NCI-H748 (cell line): ENCODE measurements around the gene GJB1.

ENCODE experiments used
- DNase-seq: peaks from one replicate; lab custom pipeline; 2025; ENCODE audit not compliant: unreplicated experiment; lab: John Stamatoyannopoulos, UW

GJB1 gene

GRCh38 chrX:71214604-71215337, 8.3 kb upstream of the GJB1 start:
- DNase-seq, result no peak

GRCh38 chrX:71215338-71215912, 7.6 kb upstream of the GJB1 start:
- no peak for DNase-seq

- peak; percentile 93 for DNase-seq
Observed at GRCh38 chrX:71216485-71216884, 6.5 kb upstream of the GJB1 start.

- no peak for DNase-seq
Observed at GRCh38 chrX:71217298-71217697, 5.7 kb upstream of the GJB1 start.

GRCh38 chrX:71221145-71221544, 1.9 kb upstream of the GJB1 start:
- no peak for DNase-seq

DNA sequence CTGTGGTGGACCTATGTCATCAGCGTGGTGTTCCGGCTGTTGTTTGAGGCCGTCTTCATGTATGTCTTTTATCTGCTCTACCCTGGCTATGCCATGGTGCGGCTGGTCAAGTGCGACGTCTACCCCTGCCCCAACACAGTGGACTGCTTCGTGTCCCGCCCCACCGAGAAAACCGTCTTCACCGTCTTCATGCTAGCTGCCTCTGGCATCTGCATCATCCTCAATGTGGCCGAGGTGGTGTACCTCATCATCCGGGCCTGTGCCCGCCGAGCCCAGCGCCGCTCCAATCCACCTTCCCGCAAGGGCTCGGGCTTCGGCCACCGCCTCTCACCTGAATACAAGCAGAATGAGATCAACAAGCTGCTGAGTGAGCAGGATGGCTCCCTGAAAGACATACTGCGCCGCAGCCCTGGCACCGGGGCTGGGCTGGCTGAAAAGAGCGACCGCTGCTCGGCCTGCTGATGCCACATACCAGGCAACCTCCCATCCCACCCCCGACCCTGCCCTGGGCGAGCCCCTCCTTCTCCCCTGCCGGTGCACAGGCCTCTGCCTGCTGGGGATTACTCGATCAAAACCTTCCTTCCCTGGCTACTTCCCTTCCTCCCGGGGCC, 1.2 kb downstream of the GJB1 start:
- DNase-seq, result no peak

DNA sequence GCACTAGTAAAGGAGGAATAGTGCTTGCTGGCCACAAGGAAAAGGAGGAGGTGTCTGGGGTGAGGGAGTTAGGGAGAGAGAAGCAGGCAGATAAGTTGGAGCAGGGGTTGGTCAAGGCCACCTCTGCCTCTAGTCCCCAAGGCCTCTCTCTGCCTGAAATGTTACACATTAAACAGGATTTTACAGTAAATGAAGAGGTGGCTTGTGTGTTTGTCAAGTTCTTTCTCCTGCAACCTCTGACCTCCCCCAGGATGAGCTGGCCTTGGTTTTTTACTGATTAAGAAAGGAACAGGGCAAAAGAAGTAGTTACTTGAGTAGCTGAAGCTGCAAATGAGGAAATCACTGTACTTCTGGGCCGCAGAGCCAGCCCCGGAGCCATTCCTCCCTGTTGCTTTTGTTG, 2.0 kb downstream of the GJB1 start:
- DNase-seq, result no peak

- no peak for DNase-seq
Observed at GRCh38 chrX:71225676-71226075, 2.7 kb downstream of the GJB1 start.

DNA sequence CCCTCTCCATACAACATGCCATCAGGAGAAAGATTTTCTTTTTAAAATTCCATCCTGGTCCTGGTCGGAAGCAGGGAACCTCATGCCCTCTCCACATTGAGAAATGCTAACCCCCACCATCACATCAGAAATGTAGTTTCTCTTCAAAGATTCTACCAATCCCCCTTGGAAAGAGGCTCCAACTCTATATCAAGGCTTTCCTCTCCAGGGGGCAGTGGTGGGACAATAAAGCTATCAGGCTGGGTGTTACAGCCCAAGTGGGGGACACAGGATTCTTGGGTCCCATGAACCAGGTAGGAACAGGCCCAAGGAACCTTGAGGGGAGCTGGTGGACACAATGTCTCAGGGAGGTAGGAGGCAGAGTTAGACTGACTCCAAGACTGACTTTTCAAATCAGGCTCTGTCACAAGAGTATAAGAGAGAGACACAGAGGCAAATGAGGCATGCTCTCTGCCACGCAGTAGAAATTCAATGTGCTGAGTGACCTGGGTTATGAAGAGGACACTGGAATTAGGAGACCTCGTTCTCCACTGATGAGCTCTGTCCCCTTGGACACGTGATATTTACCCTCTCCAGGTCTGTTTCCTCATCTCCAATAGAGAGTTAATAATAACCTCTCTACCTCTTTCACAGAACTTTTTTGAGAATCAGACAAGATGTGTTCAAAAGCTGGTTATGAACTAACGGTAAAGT, 4.5 kb downstream of the GJB1 start:
- DNase-seq, result no peak

- no peak for DNase-seq
Observed at GRCh38 chrX:71228063-71228642, 5.1 kb downstream of the GJB1 start.

GRCh38 chrX:71235482-71235881, 12.5 kb downstream of the GJB1 start:
- DNase-seq, result no peak

- DNase-seq, result no peak
Observed at GRCh38 chrX:71236836-71237235, 13.8 kb downstream of the GJB1 start.

DNA sequence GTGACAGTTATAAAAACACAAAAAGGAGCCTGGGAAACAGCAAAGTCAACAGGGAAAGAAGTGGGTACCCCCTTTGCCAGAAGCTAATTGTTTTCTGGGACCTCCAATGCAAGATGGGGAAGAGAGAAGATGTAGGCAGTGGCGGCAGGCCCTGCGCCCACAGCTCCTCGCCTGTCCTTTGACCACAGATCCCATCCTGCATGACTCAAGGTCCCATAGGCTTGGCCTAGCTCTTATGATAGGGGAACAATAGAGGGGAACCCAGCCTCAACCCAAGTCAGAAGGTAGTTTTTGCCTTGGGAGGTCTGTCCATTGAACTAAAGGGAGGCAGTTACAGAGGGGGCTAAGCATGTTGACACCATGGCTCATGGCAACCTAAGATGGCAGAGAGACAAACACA, 16.8 kb downstream of the GJB1 start:
- no peak for DNase-seq

DNA sequence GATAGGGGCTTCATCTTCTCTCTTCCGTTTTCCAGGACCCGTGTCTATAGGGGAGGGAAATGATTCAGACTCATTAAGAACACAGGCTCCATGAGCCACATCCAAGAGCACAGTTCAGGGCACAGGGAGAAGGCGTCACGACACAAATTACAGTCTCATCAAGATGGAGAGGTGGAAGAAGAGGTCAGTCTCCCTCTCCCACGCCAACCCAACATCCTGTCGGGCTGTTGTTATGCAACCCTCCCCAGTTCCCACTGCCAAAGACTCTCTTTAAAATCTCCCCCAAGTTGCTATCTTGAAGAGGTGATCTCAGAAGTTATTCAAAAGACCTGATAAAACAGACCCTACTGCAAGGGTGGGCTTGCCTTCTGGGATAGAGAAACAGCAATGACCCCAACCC, 18.3 kb downstream of the GJB1 start:
- no peak for DNase-seq

- DNase-seq, result no peak
Observed at GRCh38 chrX:71244359-71245128, 21.5 kb downstream of the GJB1 start.

DNA sequence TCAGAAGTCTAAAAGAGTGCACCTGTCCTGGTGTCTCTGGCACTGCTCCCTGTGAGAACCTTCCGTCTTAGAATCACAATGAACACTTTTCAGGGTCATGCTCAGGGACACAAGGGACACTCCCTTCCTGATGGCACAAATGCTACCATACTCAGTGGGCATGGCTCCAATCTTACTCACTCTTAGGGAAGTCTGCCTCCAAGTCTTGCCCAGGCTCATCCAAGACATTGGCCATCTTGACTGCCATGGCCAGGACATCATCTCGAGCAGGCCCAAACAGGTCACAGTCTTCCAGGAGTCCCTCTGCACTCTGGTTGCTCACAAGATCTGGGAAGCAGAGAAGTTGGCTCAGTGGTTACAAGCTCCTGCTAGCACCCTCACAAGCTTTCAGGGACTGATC, 22.1 kb downstream of the GJB1 start:
- DNase-seq, result no peak

GRCh38 chrX:71250841-71251240, 27.8 kb downstream of the GJB1 start:
- DNase-seq, result no peak

GRCh38 chrX:71251466-71251973, 28.5 kb downstream of the GJB1 start:
- DNase-seq, result no peak

- DNase-seq, result no peak
Observed at GRCh38 chrX:71252221-71252620, 29.2 kb downstream of the GJB1 start.

DNA sequence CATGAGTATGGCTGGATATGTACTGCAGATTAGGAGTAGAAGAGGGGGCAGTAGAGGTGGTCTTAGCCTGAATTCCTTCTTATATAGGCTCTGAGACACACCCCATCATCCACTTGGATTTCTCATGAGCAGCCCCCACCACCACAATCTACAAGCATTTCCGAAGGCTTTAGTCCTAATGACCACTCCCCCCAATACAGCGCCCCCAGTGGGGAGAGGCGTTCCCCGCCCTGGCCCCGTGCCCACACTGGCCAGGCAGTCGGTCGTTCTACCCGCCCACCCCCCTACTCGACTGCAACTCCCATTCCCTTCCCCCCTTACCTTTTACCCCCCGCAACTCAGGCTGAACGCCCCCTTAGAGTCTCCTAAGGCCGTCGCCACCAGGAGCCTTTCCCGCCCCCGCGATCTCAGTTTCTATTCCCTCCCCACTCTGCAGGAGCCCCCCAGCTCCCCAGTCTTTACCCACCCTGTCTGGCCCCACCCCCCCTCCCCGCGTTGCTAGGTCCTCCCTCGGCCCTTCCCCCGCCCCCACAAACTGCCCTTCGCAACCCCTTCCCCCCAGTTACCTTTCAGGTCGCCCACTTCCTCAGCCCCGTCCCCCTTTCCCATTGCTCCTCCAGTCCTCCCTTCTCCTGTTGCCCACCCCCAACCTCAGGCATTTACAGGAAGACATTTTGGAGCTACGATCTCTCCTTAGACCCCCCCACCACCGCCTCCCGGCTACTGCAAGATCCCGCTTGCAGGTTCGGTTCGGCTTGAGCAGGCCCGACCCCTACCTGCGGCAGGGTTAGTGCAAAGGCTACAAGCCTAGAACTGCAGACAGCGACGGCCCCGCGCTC, 30.4 kb downstream of the GJB1 start:
- peak; percentile 63 for DNase-seq
